ENCODE data around the gene NKD1.

DNA sequence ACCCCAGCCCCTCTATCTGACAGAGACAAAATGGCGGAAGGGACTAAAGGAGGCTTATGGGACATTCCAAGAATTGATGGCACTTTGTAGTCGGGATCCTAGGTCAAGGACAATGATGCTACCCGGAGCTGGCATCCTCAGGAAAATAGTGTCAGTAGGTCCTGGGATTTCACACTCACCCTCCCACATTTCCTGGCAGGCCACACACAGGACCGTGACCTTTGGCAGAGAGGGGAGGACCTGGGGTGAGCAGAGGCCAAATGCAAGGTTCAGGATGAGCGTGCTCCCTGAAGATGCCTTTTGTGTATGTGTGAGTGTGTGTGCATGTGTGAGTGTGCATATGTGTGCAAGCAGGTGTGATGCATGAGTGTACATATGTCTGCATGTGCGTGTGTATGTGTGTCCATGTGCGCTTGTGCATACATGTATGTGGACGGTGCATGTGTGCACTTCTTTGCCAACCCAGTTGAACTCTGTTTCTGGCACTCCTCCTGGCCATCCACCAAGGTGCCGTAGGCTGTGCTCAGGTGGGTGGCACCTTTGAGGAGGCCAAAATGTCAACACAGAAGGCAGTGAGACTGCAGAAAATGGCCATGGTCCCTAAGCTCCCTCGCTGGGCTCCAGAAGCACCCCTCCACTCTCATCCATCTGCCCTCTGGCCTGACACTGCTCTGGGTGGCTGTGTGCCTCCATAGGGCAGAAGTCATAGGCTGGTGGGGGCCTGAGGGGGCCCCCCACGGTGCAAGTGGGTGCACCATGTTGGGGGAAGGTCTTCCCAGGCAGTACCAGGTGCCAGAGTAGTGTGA, 72.7 kb downstream of the NKD1 start:
- TF ChIP-seq, protein P1, sequence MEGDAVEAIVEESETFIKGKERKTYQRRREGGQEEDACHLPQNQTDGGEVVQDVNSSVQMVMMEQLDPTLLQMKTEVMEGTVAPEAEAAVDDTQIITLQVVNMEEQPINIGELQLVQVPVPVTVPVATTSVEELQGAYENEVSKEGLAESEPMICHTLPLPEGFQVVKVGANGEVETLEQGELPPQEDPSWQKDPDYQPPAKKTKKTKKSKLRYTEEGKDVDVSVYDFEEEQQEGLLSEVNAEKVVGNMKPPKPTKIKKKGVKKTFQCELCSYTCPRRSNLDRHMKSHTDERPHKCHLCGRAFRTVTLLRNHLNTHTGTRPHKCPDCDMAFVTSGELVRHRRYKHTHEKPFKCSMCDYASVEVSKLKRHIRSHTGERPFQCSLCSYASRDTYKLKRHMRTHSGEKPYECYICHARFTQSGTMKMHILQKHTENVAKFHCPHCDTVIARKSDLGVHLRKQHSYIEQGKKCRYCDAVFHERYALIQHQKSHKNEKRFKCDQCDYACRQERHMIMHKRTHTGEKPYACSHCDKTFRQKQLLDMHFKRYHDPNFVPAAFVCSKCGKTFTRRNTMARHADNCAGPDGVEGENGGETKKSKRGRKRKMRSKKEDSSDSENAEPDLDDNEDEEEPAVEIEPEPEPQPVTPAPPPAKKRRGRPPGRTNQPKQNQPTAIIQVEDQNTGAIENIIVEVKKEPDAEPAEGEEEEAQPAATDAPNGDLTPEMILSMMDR (conservative IDR thresholded peaks at IDR 0.05): no peak
- TF ChIP-seq EZH2 (IDR thresholded peaks at IDR 0.05; ENCODE audit: low read depth): no peak
